HG03097 (cell line): ENCODE results near the gene SLC39A11.
"Not testable (repeated sequence)": the region's sequence is repeated elsewhere in the genome, so short reads cannot be mapped to it uniquely, and the experiment has no call there.

Experiments
- ATAC-seq: cut with Tn5 transposase; IDR thresholded peaks from one replicate; pipeline ENCODE4 v1.9.1; 2021; ENCODE audit not compliant: unreplicated experiment, low FRiP score

Gene SLC39A11

DNA sequence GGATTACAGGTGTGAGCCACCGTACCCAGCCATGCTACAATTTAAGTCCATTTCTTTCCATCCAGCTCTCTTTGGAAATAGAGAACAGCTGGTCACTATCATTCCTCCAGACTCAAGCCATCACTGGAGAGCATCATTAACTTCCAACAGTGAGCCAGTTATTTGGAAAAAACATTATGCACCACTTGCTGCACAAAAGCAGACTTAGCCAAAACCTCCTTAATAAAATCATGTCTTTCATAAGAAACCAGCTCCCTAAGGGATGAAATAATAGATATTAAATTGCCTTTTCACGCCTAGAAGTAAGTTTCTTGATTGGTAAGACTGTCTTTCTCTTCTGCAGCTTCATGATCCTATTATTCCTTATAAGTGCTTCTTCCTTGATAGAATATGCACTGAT is 17.9 kb downstream of the SLC39A11 start:
- no peak for ATAC-seq

DNA sequence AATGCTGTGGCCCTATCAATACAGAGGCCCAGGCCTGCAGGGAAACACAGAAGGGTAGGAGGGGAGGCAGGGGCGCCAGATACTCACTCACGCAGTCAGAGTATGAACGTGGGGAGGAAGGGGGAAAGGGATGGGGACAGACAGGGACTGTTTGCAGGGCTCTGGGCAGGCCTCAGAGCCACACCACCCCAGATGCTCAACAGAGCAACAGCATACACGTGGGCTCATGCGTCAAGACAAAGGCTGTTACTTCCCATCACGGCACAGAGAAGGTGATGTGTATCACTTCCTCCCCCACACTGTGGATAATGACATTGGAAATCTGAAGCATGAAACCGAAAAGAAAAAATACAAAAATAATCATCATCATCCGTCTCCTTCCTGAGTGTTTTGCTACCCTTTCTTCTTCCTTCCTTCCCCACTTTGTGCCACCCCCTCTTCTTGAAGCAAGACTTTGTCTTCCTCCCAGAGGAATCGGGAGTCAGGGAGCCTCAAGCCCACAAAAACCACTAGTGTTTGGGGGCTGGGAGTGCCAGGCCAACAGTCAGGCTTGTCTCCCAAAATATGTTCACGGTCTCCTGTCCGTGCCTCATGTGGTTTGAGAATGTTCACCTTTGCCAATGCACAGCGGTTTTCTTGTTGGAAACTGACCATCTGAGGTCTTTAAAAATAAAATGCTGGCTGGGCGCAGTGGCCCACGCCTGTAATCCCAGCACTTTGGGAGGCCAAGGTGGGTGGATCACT is 20.1 kb downstream of the SLC39A11 start:
- ATAC-seq = no peak

GRCh38 chr17:73071066-73071999 is 21.2 kb downstream of the SLC39A11 start:
- no peak for ATAC-seq

GRCh38 chr17:73069841-73070240 is 22.6 kb downstream of the SLC39A11 start:
- no peak for ATAC-seq

DNA sequence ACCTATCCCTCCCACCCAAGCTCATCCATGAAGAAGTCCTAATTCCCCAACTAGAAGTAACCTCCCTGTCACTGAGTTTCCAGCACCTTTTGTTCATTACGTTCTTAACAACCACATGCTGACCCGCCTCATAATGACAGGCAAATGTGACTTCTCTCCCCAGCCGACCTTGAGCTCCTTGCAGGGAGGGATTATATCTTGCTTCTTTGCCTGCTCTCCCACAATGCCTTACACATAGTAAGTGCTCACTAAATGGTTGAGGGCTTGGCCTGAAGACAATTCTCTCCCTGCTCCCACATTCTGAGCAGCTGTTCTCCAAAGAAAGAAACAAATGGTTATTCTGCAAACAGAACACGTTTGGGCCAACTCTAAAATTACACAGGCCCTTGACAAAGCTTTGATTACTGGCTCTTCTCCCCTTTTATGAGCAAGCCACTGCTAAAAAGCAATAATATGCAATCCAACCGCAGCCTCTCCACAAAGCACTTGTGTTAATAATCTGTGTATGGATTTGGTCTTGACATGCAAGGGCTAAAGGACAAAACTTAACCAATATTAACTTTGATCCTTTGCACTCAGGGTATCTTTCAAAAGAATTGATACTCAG is 23.2 kb downstream of the SLC39A11 start:
- no peak for ATAC-seq

- no peak for ATAC-seq
Measured at GRCh38 chr17:73068322-73069153, 23.9 kb downstream of the SLC39A11 start.

DNA sequence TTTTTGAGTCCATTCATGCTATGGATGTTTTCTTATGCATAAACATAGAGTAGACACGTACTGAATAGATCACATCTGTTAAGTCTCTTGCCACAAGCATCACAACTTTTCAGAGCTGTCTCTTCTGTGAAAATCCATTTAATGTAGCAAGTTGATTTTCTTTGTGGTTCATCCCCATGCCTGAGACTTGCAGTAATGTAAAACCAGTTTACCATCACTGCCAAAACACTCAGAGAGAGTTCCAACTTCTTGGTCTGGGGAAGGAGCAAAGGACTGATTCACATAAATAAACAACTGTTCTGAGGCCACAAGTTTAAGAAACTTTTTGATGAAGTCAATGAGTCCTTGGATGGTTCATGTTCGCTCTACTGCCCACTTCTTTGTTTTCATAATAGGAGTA is 24.8 kb downstream of the SLC39A11 start:
- ATAC-seq = not testable (repeated sequence)

- no peak for ATAC-seq
Measured at GRCh38 chr17:73067075-73067474, 25.4 kb downstream of the SLC39A11 start.

DNA sequence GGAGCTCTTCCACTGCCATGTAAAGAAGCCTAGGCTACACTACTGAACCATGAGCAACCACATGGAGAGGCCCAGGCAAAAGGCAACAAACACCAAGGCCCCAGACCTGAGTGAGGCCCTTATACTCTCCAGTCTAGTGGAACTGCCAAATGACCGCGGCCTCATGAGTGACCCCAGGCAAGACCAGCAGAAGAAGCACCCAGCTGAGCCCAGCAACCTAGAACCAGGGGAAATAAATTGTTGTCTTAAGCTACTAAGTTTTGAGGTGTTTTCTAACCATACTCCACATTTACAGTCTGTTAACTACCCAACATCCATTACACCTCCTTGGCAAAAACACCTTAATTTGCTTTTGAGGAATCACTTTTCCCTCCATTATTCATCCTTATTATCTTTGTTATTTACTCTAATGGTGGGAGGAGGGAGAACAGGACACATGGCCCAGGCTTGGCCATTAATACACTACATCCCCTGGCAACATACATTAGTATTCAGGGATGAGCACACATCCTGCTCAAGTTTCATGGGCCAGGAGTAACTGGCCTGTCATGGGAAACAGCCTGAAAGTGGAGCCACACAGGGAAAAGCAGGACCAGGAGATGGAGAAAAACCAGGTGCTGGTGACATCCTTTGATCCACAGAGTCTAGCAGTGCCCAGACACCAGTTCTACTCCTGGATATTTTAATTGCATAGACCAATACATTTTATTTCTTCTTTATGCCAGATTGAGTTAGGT is 26.2 kb downstream of the SLC39A11 start:
- no peak for ATAC-seq

DNA sequence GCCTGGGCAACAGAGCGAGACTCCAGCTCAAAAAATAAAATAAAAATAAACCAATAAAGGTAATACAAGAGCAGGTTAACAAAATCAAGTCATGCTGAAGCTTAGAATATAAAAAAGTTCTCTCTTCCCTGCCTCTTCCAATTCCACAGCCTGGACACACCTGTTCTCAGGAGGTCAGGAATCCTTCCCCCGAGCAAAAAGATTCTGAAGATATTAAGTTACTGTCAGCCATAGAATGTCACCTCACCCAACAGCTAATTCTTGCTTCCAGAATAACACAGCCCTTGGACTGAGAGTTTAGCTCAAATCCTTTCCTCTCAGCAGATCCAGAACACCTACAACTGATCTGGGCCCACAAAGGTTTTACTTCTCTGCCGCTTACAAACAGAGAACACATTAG is 27.1 kb downstream of the SLC39A11 start:
- no peak for ATAC-seq

- no peak for ATAC-seq
Measured at GRCh38 chr17:73064084-73064938, 28.2 kb downstream of the SLC39A11 start.

GRCh38 chr17:73062726-73063125 is 29.8 kb downstream of the SLC39A11 start:
- ATAC-seq = no peak

DNA sequence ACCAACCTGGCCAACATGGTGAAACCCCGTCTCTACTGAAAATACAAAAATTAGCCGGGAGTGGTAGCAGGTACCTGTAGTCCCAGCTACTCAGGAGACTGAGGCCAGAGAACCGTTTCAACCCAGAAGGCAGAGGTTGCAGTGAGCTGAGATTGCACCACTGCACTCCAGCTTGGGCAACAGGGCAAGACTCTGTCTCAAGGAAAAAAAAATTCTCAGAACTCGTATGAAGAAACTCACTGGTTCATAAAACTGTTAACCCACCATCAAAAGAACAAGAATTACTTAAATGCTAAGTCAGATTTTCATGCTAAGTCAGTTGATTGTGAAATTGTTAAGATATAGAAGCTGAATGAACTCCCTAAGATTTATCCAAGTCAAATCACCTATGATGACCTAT is 31.3 kb downstream of the SLC39A11 start:
- no peak for ATAC-seq

DNA sequence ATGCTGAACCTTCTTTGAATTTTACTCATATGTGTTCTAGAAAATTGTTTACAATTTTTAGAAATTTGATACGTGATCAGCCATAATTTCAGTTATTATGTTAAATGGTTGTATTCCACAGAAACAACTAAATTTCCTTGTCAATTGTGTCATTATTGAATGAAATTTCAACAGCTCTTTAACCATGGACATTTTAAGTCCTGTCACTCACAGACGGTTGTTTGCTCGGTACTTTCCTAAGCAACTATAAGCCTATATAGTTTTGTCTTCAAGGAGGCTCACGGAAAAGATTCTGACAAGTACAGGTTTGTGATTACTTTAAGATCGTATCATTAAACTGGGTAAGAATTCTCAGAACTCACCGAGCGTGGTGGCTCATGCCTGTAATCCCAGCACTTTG is 31.8 kb downstream of the SLC39A11 start:
- no peak for ATAC-seq

DNA sequence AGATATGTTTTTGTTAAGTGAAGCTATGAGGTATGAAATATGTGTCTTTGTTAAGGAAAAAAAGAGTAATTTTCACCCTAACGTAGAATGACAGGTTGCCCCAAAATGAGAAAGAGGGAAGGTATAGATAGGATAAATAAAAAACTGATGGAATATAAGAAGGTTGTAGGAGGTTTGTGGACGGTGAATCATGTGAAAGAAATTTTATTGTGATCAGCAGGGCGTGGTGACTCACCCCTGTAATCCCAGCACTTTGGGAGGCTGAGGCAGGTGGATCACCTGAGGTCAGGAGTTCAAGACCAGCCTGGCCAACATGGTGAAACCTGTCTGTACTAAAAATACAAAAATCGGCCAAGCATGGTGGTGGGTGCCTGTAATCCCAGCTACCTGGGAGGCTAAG is 32.8 kb downstream of the SLC39A11 start:
- not testable (repeated sequence) for ATAC-seq

- no peak for ATAC-seq
Measured at GRCh38 chr17:73058022-73058421, 34.5 kb downstream of the SLC39A11 start.

- no peak for ATAC-seq
Measured at GRCh38 chr17:73057196-73057595, 35.3 kb downstream of the SLC39A11 start.

DNA sequence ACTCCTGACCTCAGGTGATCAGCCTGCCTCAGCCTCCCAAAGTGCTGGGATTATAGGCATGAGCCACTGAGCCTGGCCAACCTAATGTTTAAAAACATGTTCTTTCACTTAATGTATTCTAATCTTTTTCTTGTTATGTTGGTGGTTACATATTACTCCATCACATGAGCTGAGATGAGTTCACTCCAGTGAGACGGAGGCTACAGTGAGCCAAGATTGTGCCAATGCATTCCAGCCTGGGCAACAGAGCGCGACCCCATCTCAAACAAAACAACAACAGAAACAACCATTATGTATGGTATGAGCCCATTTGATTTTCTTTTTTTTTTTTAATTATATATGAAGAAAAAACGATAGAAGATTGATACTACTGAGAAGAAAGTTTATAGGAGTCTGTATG is 39.6 kb downstream of the SLC39A11 start:
- no peak for ATAC-seq

GRCh38 chr17:73050797-73051196 is 41.7 kb downstream of the SLC39A11 start:
- no peak for ATAC-seq
